GM04503 (cell line): Measurements from ENCODE around the gene SLC5A4.
"Not testable (repeated sequence)": the region's sequence is repeated elsewhere in the genome, so short reads cannot be mapped to it uniquely, and the experiment has no call there.

Source experiments
- DNase-seq: peaks from one replicate; pipeline ENCODE4 v3.0.0-alpha.2; 2012; ENCODE audit warnings: low read depth

The SLC5A4 gene

DNA sequence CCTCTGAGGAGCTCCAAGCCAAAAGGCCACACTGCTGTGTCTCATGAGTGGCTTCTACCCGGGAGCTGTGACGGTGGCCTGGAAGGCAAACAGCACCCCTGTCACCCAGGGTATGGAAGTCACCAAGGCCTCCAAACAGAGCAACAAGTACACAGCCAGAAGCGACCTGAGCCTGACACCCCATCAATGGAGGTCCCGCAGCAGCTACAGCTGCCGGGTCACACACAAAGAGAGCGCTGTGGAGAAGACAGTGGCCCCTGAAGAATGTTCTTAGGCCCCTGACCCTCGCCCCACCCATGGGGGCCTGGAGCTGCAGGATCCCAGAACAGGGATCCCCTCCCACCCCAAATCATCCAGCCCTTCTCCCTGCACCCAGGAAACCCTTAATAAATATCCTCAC, 55.2 kb downstream of the SLC5A4 start:
- no peak for DNase-seq

DNA sequence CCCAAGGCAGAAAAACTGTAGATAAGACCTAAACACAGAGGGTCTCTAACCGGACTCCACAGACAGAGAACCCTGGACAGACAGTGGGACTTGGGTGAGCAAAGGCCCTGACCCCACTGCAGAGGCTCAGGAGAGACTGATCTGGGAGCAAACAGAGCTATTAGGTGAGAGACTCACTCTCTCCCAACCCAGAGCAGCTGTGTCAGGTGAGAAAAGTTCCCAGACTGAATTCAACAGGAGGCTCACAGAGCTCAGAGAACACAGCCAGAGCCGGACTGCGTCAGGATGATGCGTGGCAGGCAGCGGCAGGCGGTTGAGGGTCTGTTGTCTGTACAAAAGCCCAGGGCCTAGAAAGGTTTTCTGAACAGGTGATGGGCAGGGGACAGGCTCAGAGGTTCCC, 55.8 kb downstream of the SLC5A4 start:
- DNase-seq, result no peak

DNA sequence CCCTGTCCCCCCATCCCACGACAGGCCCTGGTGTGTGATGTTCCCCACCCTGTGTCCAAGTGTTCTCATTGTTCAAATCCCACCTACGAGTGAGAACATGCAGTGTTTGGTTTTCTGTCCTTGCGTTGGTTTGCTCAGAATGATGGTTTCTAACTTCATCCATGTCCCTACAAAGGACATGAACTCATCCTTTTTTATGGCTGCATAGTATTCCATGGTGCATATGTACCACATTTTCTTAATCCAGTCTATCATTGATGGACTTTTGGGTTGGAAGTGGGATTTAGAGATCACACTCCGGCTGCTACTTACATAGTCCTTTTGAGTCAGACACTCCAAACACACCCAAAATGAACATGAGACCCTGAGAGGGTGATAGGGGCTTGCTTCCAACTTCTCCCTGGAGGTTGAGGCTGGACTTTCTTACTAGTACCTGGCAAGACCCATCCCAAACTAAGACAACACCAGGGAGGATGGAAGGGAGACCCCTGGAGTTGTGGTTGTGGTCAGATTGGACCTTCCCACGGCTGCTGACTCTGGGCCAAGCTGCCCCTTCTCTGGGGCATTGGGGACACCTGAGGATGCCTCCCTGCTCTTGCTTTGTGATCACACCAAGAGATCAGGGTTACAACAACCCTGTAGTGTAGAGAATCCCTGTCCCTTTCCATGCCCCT, 57.5 kb downstream of the SLC5A4 start:
- not testable (repeated sequence) for DNase-seq

DNA sequence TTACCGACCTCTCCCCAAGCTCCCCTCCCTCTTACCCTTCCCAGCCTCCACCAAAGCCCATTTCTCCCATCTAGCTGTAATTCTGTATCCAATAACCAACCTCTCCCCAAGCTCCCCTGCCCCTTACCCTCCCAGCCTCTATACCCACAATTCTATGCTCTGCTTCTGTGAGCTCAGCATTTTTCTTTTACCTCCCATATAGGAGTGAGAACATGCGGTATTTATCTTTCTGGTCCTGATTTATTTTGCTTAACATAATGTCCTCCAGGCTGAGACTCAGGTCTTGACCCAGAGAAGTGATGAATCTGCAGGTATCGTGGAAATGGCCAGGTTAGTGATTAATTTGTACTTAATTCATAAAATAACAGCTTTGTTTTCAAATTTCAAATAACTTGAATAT, 59.2 kb downstream of the SLC5A4 start:
- DNase-seq, result not testable (repeated sequence)

DNA sequence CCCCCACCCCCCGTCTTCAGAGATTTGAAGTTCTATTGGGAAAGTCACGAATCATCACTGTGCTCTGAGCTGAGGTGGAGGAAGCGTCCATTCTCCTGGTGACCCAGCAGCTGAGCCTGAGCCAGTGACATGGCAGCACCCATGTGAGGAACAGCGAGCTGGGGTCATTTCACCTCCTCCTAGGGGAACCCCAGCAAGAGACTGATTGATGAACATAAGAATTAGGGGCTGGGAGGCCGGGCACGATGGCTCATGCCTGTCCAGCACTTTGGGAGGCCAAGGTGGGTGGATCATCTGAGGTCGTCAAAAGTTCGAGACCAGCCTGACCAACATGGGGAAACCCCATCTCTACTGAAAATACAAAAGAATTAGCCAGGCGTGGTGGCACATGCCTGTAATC, 61.8 kb downstream of the SLC5A4 start:
- DNase-seq, result not testable (repeated sequence)

DNA sequence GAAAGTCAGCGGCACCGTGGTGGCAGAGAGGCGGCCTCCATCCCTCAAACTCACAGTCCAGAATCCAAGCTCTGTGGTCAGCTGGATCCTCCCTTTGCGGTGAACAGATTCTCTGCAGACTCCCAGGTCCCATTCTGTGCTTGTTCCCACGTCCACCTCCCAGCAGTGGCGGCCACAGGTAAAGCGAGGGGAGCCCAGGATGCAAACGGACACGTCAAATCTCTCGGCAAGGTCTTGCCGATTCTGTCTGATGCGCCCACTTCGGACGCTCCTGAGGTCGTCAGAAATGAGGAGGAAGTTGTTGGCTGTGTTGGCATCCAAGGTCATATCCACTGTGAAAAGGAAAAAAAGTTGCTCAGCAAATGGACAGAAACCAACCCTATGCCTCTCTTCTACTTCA, 64.1 kb downstream of the SLC5A4 start:
- not testable (repeated sequence) for DNase-seq

DNA sequence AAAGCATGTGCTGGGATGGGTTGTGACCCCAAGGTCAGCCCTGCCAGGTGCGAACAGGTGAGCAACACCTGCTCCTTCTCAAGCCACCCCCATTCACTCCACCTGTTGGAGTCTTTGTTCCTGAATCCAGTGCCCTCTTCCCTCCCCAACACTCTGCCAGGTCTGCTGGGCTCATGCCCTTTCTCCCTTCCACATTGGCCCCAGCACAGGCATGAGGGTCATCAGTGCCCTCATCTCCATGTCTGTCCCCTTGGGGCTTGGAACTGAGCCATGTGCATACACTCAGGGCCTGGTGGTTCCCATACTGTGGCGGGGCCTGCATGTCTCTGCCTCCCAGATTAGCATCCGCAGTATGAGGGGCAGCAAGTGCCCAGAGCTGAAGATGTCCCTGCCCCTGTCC, 69.3 kb downstream of the SLC5A4 start:
- DNase-seq, result no peak

DNA sequence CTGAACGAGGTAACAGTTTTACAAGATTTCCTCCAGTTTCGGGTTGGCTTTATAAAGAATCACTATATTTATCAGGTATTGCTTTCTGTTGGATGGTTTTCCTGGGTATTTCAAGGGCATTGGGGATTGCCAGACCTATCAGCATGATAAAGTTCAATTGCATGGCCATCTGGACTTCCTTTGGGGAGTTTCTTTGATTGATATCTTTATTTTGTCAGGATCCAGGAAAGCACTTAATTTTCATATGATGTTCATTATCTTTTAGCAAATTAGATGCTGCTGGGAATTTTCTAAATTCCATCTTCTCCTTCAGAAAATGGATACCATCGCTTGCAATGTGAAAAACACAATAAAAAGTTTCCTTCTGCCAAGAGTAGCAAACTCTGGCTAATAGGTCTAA, 71.5 kb downstream of the SLC5A4 start:
- no peak for DNase-seq

DNA sequence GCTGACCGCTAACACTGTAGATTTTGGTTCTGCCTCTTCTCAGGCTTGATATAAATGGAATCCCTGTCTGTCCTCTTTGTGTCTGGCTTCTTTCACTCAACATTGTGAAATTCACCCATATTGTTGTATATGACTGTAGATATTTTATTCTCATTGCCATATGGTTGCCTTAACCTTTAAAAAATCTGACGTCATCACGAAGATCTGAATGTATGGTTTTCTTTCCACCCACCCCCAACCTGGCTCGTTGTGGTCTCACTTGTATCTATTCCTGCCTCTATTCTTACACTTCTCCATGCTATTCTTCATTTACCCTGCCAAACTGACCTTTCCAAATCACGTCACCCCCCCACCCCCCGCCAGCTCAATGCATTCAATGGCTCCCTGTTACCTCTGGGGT, 74.1 kb downstream of the SLC5A4 start:
- DNase-seq, result no peak

DNA sequence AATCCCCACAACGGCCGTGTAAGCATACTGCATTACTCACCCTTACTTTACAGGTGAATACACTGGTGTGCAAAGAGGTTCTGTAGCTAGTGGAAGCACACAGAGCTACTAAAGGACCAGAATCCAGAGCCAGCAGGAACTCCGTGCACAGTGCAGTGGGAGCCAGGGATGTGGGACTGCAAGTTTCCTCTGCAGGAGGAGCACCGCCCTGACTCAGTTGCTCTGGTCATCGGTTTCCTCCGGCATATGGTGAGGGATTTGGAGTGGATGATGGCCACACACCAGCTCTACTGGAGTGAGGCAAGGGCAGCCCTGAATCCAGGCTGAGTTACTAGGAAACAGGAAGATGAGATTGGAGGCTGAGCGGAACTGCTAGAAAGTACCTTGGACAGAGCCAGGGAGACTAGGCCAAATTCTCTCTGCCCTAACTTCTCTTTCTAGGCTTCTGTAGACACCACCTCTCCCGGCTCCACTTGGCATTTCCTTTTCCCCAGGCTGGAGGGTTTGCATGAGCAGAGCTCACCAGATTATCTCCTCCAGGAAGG, 77.9 kb downstream of the SLC5A4 start:
- no peak for DNase-seq

DNA sequence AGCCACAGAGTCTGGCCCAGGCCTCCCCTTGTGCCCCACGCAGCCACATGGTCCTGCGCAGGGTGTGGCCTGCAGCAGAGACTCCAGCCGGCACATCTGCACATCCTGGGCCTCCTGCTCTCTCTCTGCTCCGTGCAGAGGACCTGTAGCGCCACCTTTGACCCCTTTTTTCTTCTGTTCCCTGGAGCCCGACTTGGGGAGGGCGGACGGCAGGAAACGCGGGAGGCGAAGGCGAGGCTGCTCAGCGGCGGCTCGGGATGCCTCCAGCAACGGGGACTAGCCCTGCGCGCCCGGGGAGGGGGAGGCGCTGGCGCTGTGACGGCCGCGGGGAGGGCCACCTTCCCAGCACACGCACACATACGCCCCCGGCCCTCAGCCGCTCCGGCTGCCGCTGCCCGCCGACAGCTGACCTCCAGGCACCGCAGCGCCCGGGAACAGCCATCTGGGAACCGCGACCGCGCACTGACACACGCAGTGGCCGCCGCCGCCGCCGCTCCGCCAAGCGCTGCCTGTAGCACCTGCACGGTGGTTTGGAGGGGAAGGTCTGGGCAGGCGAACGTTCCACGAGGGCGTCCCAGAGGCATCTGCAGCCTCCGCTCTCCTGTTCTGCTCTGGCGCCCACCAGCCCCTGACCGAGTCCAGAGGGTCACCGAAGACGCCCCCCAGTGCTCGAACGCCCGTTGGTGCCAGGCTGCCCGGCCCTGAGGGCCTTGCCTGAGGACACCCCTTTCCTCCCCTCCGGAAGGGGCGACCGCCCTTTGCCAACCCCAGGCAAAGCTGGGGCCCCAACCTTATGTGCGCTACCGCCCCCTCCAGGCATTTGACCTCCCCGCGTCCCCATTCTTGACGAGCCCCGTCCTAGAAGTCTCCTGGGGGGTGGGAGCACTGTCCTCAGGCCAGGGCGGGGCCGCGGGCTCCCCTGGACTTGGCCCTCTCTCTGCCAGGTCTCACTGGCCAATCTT, 79.2 kb downstream of the SLC5A4 start:
- DNase-seq, result no peak

DNA sequence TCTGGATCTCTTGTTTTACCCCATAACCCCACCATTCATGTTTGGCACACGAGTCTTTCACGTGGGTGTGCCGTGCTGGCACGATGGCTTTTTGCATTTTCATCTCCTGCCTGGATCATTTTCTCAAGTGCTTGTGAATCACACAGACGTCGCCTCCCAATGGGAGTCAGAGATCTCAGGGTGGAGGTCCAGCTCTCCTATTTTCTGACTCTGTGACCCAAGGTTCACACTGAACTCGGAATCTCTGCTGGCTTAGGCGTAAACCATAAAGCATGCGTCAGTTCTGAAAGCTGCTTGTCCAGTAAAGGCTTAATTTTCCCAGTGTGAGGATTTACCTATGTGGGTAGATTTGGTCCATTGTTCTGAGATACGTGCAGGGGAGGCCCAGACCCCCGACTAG, 80.0 kb downstream of the SLC5A4 start:
- DNase-seq, result no peak
